NOMO-1 (cell line): ENCODE data around the gene MACROD2.
A peak's percentile ranks its signal among the peaks of the same experiment; 100 is the strongest.

Experiments
- DNase-seq, 2 experiments: peaks; one replicate each; lab custom pipeline; 2025; ENCODE audit not compliant: unreplicated experiment in 2 of 2; lab: John Stamatoyannopoulos, UW

MACROD2 gene

DNA sequence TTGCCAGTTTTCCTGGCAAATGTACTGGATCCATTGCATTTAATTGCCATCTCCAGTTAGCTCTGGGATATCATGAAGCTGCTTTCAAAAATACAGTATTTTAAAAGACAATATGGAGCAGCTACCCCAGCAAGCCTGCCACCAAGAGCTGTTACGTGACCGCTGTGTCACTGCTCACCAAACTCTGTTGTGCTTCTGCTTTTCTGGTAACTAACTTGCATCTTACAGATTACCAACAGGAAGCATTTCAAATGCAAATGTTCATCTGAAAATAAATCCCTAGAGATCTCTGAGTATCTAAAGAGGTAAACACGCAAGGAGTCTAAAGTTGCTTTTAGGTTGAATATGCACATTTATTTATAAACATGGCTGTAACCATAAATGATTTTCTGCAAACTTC is 1569.7 kb downstream of the MACROD2 start:
- DNase-seq = peak; percentile 49 to 80

DNA sequence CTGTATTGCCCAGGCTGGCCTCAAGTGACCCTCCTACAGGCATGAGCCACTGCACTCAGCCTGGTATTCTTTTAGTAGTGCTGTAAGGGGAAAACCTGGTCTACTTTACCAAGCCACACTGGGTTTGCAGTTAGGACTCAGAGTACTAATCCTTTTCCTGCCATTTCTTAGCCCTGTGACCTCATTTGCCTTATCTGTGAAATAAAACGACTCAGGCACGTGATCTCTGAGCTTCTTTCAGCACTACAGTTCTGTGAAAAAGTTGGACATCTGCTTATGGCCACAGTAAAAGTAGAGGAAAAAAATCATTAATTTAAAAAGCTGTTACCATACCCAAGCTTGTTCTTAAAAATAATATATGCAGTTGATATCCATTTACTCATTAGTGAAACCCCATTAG is 1570.5 kb downstream of the MACROD2 start:
- DNase-seq = no peak

DNA sequence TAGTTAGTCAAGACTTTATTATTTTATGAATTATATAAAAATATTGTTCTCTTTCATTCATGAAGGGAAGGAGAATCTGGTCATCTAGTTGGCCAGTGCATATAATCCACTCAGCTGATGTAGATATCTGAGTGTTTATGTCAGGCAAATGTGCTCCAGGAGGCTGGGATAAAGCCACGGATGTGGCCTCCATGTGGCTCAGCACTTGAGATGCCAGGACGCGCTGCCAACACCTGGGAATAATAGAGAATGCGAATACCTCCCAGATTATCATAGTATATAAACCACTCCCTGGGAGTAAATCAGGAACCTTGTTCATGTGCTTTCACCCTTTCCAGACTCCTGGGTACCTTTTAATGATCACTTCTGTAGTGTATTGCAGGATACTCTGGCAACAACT is 1571.9 kb downstream of the MACROD2 start:
- no peak for DNase-seq

DNA sequence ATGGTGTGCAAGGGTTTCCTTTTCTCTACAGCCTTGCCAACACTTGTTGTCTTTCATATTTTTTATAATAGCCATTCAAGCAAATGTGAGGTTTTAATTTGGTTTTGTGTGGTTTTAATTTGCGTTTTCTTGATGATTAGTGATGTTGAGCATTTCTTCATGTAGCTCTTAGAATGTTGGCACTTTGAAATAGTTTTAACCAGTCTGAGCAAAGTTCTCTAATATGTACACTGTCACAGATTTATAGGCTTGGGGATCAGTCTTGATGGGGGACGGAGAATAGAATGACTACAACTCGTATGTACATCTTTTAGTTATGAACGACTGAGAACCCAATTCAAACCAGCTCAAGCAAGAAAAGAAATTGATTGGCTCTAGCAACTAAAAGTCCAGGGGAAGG is 1574.8 kb downstream of the MACROD2 start:
- no peak for DNase-seq

DNA sequence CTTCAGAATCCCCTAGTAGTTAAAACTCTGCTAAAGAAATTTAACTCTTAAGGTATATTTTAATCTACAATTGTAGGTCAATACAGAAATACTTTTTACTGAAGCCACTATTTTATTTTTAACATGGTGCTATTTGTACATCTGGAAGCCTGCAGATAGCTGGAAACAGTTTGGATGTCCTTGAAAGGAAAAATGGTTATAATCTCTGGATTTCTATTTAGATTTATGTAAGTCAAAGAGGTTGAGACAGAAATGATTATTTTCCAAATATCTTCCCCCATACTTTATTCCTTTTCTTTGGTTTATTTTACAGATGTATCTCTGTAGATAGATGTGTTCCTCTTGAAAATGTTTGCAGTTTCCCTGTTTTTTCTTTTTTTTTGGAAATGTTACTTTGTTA is 1575.7 kb downstream of the MACROD2 start:
- no peak for DNase-seq

DNA sequence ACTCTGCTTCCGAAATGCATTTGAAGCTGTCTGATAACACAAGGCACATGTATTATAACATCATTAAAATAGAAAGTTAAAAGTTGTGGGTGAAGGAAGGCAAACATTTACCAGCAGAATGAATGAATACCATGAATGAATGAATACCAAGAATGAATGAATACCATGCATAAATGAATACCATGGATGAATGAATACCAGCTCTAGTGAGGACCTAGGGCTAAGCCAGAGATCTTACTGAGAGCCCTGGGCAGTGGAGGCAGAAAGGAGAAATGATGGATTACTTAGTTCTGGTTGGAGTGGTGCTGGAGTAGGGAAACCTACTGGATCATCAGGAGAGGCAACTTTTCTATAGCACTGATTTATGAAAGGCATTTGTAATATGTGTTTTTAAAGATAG is 1579.9 kb downstream of the MACROD2 start:
- no peak for DNase-seq

DNA sequence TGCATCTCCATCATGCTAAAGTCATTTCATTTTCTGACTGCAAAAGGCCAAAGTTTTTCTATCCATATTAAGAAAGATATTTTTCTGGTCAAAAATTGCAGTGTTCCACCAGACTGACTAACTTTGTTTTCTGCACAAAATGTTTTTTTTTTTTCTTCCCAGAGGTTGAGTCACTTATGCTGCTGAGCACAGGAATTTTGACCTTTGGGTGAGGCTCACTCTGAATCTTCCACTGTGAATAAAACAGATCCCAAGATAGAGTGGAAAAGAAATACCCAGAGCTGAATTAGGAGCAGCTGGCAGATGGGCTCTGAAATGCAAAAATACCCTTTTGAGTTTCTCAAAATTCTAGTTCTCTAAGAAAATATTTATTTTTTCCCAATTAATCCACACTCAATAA is 1581.1 kb downstream of the MACROD2 start:
- no peak for DNase-seq

DNA sequence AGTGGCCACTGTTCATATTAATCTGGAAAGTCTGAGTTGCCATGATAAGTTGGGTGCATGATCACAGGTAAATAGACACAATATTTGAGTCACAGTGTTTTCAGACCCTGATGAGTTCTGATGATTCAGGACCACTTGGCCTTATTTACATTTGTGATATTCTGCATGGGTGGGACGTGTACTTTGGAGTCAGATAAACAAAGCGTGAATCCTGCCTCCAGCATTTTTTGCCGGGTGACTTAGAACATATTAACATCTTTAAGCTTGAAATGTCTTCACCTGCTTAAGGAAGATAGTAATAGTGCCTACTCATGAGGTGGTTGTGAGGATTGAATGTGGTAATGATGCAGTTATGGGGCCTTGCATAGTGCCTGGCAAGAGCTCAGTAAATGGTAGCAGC is 1582.8 kb downstream of the MACROD2 start:
- DNase-seq = no peak

DNA sequence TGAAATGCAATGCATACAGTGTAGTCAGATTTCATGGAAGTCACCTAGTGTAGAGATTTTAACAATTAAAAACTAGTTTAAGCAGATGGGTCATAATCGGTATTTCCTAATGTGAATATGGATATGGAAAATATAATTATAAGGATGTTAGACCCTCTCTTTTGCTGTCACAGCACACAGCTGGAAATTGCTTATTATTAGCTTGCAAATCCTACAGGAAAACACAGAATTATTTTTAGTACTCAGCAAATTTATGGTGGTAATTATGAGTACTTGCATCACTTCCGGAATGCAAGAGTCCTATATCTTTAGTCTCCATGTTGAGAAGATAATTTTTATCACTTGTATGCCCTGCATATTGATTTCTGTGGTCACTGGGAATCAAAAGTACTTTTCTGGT is 1584.4 kb downstream of the MACROD2 start:
- DNase-seq = peak in 1 of 2 experiments; percentile 2

DNA sequence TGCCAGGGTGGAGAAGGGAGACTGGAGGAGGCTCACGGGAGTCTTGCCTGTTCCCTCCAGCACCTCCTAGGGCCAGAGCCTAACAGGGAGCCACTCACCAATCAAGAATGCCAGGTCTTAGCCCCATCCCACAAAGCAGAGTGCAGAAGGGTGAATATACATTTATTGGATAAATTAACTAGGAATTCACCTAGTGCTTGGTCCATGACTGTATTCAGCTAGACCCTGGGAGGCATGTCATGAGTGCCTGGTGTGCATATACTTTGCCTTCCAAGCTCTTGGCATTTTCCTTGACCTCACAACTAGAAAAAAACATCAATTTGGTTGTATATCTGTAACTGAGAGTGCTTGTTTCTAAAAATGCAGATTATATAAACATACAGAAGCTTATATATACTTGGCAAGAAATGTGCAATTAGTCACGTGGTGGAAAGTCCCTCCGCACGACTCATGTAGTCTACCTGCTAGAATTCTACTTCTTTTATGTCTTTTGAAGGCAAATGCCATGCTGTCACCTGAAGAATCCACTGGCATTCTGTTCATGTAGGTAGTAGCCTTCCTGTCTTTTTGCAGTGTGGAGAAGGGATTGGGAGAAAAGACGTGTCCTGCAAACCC is 1586.9 kb downstream of the MACROD2 start:
- no peak for DNase-seq

DNA sequence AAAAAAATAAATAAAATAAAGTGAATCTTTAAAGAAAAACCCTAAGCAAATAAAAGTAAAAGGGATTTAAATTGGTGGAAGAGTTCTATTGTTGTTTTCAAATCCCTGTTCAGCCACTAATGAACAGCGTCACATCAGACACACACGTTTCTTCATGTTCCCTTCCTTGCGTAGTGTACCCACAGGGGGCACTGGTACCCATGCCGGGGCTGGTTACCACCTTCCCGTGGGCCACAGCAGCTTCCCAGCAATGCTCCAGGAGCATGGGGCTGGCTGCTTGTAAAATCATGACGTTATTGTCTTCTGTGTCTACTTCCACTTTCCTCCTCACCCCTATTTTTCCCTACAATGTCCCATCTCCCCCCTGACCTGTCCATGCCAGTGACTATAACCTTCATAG is 1589.2 kb downstream of the MACROD2 start:
- no peak for DNase-seq

DNA sequence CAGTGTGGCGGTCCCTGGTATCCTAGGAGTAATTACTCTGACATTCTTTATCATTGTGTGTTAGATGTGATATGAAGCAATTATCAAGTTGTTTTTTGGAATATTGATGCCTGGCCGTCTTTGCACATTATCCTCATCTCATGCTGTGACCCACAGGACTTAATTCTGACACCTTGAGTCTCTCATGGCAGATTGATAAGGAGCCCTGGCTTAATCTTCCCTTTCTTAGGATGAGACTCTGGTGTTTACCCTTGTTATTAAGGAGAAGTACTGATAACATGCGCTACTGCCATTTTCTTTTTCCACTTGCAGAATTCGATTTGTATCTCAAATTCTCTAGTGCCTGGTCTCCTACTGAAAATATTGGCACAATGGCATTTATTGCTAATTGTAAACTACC is 1597.8 kb downstream of the MACROD2 start:
- no peak for DNase-seq

DNA sequence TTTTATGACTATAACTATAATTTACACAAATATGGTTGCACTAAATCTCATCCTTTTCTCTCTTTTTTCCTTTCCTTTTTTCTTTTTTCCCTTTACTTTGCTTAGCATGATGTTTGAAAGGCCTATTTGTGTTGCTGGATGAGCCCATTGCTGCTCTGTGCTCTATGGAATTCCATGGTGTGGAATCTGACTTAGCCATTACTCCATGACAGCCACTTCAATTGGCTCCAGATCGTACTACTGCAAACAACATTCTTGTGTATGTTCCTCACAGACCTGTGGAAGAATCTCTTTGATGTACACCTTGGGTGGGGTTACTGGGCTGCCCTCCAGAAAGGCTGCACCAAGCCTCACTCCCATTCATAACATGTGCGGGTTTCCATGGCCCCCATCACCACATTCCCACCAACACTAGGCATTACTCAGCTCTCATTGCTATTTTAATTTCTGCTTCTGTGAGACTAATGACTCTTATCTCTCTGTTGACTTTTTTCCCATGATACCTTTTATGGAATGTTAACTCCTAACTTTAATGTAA is 1598.9 kb downstream of the MACROD2 start:
- no peak for DNase-seq

DNA sequence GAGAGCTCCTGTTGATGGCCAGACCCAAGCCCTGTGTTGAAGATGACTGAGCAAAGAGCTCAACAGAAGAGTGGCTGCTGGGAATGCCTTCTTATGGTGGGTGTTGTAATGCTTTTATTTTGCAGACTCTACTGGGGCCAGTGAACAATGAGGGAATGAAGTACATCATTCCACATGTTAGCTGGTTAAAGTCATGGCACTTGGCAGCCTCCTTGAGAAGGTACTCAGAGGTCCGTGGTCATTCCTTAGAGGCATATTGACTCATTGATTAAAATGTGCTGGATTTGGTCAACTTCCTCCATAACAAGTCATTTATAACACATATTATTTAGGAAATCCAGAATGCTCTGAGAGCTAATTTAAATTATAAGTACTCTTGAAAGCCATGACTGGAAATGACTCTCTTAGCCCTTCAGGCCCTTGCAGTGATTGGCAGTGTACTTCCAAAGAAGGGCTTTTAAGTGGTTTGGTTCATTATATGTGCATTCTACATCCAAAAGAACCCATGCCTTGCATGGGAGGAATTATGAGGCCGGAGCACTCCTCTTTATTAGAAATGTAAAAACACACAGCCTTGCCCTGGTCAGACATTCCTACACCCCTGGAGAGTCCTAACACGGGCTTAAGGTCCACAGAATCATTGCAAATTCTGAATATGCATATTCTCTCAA is 1601.0 kb downstream of the MACROD2 start:
- DNase-seq = no peak

DNA sequence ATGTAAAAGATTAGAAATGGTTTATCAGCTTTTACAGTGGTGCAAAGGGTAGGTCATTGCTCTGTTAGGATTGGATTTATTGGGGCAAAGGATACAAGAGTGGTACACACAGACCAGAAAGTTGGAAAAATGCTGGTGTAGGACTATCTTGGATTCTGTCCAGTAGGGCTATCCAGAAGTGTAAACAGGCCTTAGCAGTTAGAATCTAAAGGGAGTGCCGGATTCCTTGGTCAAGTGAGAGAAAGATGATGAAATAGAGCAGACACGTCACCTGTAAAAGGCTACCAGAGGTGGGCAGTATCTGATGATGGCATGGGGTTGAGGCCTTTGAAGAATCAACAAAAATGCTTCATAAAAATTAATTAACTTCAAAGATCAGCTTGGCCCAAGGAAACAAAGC is 1602.0 kb downstream of the MACROD2 start:
- DNase-seq = no peak

DNA sequence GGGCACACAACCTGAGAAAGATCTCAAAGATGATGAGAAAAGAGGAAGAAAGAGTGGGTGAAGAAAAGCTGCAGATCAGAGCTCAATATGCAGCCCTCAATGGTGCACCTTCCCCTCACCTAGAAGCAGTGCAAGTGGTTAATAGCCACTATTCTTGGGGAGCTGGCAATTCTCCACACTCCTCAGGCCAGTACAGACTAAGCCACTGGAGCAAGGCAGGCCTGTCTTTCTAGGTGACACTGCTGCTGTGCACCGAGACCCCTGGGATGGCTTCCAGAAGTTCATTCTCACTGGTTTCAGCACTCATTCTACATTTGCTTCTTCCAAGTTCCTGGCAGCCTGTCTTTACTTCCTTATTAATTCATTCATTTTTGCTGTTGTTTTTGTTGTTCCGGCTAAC is 1604.6 kb downstream of the MACROD2 start:
- DNase-seq = no peak

DNA sequence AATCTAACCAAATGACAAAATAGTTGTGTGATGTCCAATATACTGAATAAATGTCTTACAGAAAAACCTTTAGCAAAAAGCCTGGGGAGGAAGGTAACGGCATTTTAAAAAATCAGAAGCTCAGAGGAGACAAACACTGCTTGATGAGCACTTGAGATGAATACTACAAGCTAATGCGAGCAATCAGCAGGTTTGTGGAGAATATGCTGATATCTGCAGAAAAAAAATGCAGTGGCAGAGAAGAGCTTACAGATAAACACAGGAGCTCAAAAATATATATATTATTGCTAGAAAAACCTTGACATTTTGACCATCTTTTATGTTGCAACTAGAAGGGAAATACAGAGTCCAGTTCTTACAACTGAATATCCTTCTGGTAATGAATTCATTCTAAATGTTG is 1605.2 kb downstream of the MACROD2 start:
- no peak for DNase-seq

DNA sequence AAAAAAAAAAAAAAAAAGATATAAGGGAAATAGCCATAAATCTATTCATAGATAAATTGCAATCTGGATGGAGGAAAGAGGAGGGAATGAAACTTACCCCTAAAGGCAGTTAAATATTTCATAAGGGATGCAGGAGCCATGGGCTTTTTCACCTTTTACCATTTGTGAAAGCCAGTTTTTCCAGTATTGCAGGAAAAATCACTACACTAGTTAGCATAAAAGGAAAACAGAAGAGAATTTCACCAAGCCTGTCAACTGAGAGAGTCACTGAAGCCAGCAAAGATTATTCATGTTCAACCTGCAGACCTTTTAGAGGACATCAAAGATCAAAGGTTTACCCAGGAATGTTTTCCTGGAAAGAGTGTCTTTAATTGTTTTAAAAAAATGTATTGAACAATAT is 1608.2 kb downstream of the MACROD2 start:
- no peak for DNase-seq

DNA sequence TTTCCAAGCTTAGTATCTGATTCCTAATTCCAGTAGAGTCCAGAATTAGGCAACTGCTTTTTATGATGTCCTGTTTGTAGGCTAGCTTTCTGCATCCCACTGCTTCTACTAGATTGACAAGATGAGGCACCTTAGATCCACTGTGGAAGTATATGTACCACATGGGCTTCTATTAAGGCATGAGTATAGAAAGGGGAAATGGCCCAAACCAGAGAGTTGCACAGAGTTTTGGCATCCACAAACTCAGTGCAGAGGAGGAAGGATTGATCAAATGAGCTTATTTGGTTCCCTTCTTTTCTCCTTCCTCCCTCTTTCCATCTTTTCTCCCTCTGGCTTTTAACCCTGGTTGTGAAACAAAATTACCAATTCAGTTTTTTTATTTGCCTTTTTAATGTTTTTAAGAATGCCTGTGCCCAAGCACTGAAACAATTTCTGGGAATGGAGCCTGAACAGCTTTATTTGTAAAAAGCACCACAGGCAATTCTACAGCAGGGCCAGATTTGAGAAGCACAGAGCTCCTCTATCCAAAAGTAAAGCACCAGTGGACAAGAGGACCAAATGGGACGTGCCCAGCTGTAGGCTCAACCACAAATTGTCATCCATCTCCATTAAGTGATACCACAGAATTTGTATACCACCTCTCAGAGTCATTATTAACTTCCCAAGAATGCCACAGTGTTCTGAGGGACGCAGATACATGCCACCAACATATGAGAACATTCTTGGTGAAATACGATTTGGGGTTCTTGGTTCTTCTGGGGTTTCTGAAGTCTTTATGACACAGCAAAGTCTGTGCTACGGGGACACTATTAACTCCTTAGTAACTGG is 1608.9 kb downstream of the MACROD2 start:
- peak; percentile 30 to 57 for DNase-seq

DNA sequence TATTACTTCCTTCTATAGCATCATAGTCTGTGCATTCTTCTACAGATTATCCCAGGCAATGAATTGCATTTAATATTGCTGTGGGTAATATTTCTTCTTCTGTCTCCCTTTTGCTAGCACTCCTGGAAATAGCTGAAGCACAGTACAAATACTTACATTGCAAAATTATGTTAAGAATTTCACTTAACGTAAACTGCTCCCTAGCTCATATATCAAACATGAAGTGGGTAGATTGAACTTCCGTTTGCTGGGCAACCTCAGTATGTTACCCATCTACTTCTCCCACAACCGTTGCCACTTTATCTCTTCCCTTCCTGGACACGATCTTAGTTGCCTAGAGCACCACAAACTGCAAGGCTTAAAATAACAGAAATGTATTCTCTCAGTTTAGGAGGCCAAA is 1614.6 kb downstream of the MACROD2 start:
- peak; percentile 79 to 92 for DNase-seq

DNA sequence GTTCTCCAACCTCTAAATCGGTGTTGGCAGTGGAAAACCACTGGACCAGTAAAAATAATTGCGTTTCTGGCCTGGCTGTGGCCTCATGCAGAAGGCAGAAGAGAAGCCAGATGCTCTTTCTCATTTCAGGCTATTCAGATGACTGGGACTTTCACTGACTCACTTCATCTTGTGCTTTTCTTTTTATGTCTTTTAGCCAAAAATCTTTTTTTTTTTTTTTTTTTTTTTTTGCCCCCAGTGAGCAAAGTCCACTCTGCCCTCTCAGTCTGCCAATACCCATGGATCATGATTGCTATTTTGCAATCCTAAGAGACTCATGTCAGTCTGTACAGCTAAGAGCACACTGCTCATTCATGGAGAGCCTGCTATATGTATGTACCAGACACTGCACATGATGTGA is 1615.5 kb downstream of the MACROD2 start:
- DNase-seq = peak in 1 of 2 experiments; percentile 3

DNA sequence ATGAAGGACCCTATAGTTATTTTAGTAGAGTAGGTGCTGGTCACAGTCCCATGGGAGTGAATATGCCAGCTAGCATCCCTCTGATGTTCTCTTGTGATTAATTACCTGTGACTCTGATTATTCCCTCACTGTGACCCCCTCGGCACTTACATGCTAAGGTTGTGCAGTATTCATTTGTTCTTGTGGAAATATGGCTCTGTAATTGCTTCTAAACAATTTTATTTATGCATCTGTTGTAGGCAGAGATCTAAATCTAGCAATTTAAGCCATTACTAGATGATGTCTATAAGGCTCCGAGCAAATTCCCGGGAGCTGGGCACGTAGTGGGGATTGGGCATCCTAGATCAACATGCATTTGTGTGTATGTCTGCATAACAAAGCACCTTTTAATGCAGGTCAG is 1616.2 kb downstream of the MACROD2 start:
- DNase-seq = no peak
